Mesenchymal stem cell (in vitro differentiated cells and primary cell): ENCODE measurements around the gene YWHAH.

Source experiments
- DNase-seq: peaks from one replicate; pipeline ENCODE4 v3.0.0-alpha.2; 2013
- H2AFZ ChIP-seq: one replicate; pipeline ENCODE4 v1.6.1; 2013; ENCODE audit warnings: low read depth, mild to moderate bottlenecking, control low read depth, inconsistent platforms, low read length, moderate library complexity
- H2AK5ac ChIP-seq: 2 replicates; pipeline ENCODE4 v1.6.1; 2013; ENCODE audit warnings: low read length, moderate library complexity, mild to moderate bottlenecking, inconsistent platforms; ENCODE audit not compliant: severe bottlenecking
- H2BK120ac ChIP-seq: one replicate; pipeline ENCODE4 v1.6.1; 2013; ENCODE audit warnings: low read depth, mild to moderate bottlenecking, inconsistent platforms, low read length, moderate library complexity
- H2BK12ac ChIP-seq, 2 experiments: one replicate each; pipeline ENCODE4 v1.6.1; 2013; ENCODE audit warnings: inconsistent platforms in 2 of 2, low read length in 2 of 2, mild to moderate bottlenecking in 2 of 2, moderate library complexity in 2 of 2, control low read depth in 1 of 2
- H2BK15ac ChIP-seq: one replicate; pipeline ENCODE4 v1.6.1; 2013; ENCODE audit warnings: mild to moderate bottlenecking, low read depth, inconsistent platforms; ENCODE audit not compliant: poor library complexity, severe bottlenecking
- H2BK5ac ChIP-seq: 2 replicates; pipeline ENCODE4 v1.6.1; 2013; ENCODE audit warnings: low read depth, mild to moderate bottlenecking, low read length, control low read depth, inconsistent platforms; ENCODE audit not compliant: poor library complexity, severe bottlenecking
- H3K14ac ChIP-seq, 2 experiments: one replicate each; pipeline ENCODE4 v1.6.1; 2013; ENCODE audit warnings: inconsistent platforms in 2 of 2, low read length in 2 of 2, control low read depth in 1 of 2, mild to moderate bottlenecking in 1 of 2, moderate library complexity in 1 of 2
- H3K18ac ChIP-seq, 2 experiments: one replicate each; pipeline ENCODE4 v1.6.1; 2013; ENCODE audit warnings: inconsistent platforms in 2 of 2, low read length in 2 of 2, control low read depth in 1 of 2, low read depth in 1 of 2, mild to moderate bottlenecking in 1 of 2
- H3K23ac ChIP-seq, 2 experiments: one replicate each; pipeline ENCODE4 v1.6.1; 2013; ENCODE audit warnings: inconsistent platforms in 2 of 2, low read length in 2 of 2, mild to moderate bottlenecking in 2 of 2, moderate library complexity in 2 of 2, control low read depth in 1 of 2
- H3K27ac ChIP-seq: 2 replicates; pipeline ENCODE4 v1.5.1; 2013; ENCODE audit warnings: mild to moderate bottlenecking, moderate library complexity, low read length, control low read depth, inconsistent platforms; ENCODE audit not compliant: poor library complexity, severe bottlenecking
- H3K27me3 ChIP-seq, 2 experiments: 2 replicates each; pipeline versions ENCODE4 v1.6.1 to v1.7.0; 2013; ENCODE audit warnings: low read length in 2 of 2, mild to moderate bottlenecking in 2 of 2, moderate library complexity in 2 of 2, control low read depth in 1 of 2, inconsistent platforms in 1 of 2; ENCODE audit not compliant: control insufficient read depth in 1 of 2, insufficient read depth in 1 of 2
- H3K36me3 ChIP-seq, 2 experiments: 2 replicates each; pipeline versions ENCODE4 v1.6.1 to v1.7.0; 2013; ENCODE audit warnings: low read length in 2 of 2, control low read depth in 1 of 2, inconsistent platforms in 1 of 2, low read depth in 1 of 2, mild to moderate bottlenecking in 1 of 2; ENCODE audit not compliant: insufficient read depth in 2 of 2, control insufficient read depth in 1 of 2
- H3K4ac ChIP-seq, 2 experiments: one replicate each; pipeline ENCODE4 v1.6.1; 2013; ENCODE audit warnings: inconsistent platforms in 2 of 2, low read length in 2 of 2, mild to moderate bottlenecking in 2 of 2, moderate library complexity in 2 of 2, control low read depth in 1 of 2, low read depth in 1 of 2
- H3K4me1 ChIP-seq: 2 replicates; pipeline ENCODE4 v1.6.1; 2013; ENCODE audit warnings: low read depth, low read length, control low read depth; ENCODE audit not compliant: control insufficient read depth, insufficient read depth
- H3K4me2 ChIP-seq: 2 replicates; pipeline ENCODE4 v1.6.1; 2013; ENCODE audit warnings: low read length, mild to moderate bottlenecking, inconsistent platforms; ENCODE audit not compliant: poor library complexity, severe bottlenecking
- H3K4me3 ChIP-seq, 2 experiments: 2 replicates each; pipeline versions ENCODE4 v1.5.1 to v1.7.0; 2013; ENCODE audit warnings: low read length in 2 of 2, mild to moderate bottlenecking in 2 of 2, control low read depth in 1 of 2, low read depth in 1 of 2; ENCODE audit not compliant: insufficient read depth in 1 of 2
- H3K79me1 ChIP-seq: replicated peaks from 2 replicates; pipeline ENCODE4 v1.6.1; 2013; ENCODE audit warnings: mild to moderate bottlenecking, control low read depth, low read length, inconsistent platforms; ENCODE audit not compliant: poor library complexity, severe bottlenecking
- H3K9ac ChIP-seq: 2 replicates; pipeline ENCODE4 v1.7.0; 2013; ENCODE audit warnings: mild to moderate bottlenecking, low read length, moderate library complexity
- H3K9me3 ChIP-seq: 2 replicates; pipeline ENCODE4 v1.7.0; 2013; ENCODE audit warnings: mild to moderate bottlenecking, low read length; ENCODE audit not compliant: control insufficient read depth
- H4K8ac ChIP-seq: one replicate; pipeline ENCODE4 v1.6.1; 2013; ENCODE audit warnings: inconsistent platforms, mild to moderate bottlenecking, low read length, moderate library complexity
- H4K91ac ChIP-seq: one replicate; pipeline ENCODE4 v1.6.1; 2013; ENCODE audit warnings: mild to moderate bottlenecking, low read length, inconsistent platforms
- WGBS: methylation state at CpG from one replicate; pipeline ENCODE4 v1.1.7; 2013; ENCODE audit warnings: mixed read lengths; 5-methylcytosine and 5-hydroxymethylcytosine counted together

The YWHAH gene

GRCh38 chr22:31909977-31910376 is 34.4 kb upstream of the YWHAH start:
- WGBS: 95% methylated on average over 5 of the region's 5 CpGs
- no peak overlapping the region for H3K4ac ChIP-seq
- H3K9ac ChIP-seq: no peak overlapping the region
- no peak overlapping the region for H2BK12ac ChIP-seq
- no peak overlapping the region for H2BK15ac ChIP-seq
- H3K4me1 ChIP-seq: no peaks in the 10 kb centered on the region
- no peak overlapping the region for H3K14ac ChIP-seq
- no peak overlapping the region for H2AFZ ChIP-seq
- no peak overlapping the region for H2BK120ac ChIP-seq
- no peaks in the 10 kb centered on the region for H3K27me3 ChIP-seq
- H2AK5ac ChIP-seq: no peak overlapping the region
- no peak overlapping the region for H3K18ac ChIP-seq
- no peak overlapping the region for H3K27ac ChIP-seq
- H4K91ac ChIP-seq: no peak overlapping the region
- H4K8ac ChIP-seq: no peak overlapping the region
- H2BK5ac ChIP-seq: no peak overlapping the region
- no peaks in the 10 kb centered on the region for H3K79me1 ChIP-seq
- H3K4me2 ChIP-seq: no peak overlapping the region
- H3K9me3 ChIP-seq: no peaks in the 10 kb centered on the region
- H3K23ac ChIP-seq: no peak overlapping the region
- H3K4me3 ChIP-seq: no peak overlapping the region
- peaks cover 19 to 38% of the 10 kb centered on the region in 2 experiments for H3K36me3 ChIP-seq
- DNase-seq: no peak

GRCh38 chr22:31911565-31912406 is 32.5 kb upstream of the YWHAH start:
- H2BK5ac ChIP-seq: no peak overlapping the region
- H3K4me3 ChIP-seq: no peak overlapping the region
- no peak overlapping the region for H3K23ac ChIP-seq
- H2AFZ ChIP-seq: no peak overlapping the region
- peak overlapping the region; percentile 42 for H4K8ac ChIP-seq
- no peaks in the 10 kb centered on the region for H3K79me1 ChIP-seq
- no peak for DNase-seq
- H3K14ac ChIP-seq: peak overlapping the region in 1 of 2 experiments; percentile 57
- WGBS: 91% methylated on average over 7 of the region's 7 CpGs
- no peaks in the 10 kb centered on the region for H3K4me1 ChIP-seq
- peaks cover 6 to 21% of the 10 kb centered on the region in 2 experiments for H3K36me3 ChIP-seq
- no peak overlapping the region for H3K9ac ChIP-seq
- H3K4ac ChIP-seq: no peak overlapping the region
- no peak overlapping the region for H2BK120ac ChIP-seq
- H4K91ac ChIP-seq: no peak overlapping the region
- H2BK15ac ChIP-seq: no peak overlapping the region
- peak overlapping the region in 1 of 2 experiments; percentile 32 for H2BK12ac ChIP-seq
- H3K27me3 ChIP-seq: peaks cover 0 to under 1% of the 10 kb centered on the region in 2 experiments
- H2AK5ac ChIP-seq: no peak overlapping the region
- H3K27ac ChIP-seq: no peak overlapping the region
- no peaks in the 10 kb centered on the region for H3K9me3 ChIP-seq
- H3K18ac ChIP-seq: no peak overlapping the region
- H3K4me2 ChIP-seq: no peak overlapping the region

GRCh38 chr22:31912407-31912743 is 32.0 kb upstream of the YWHAH start:
- WGBS: no CpG with 5 or more reads among the region's 1 CpG
- no peak overlapping the region for H3K27ac ChIP-seq

GRCh38 chr22:31915586-31915985 is 28.7 kb upstream of the YWHAH start:
- Histone ChIP-seq H2BK120ac (no peak overlapping the region), H3K27ac (no peak overlapping the region), H3K4me3 (no peak overlapping the region), H3K27me3 (peaks cover 0 to 21% of the 10 kb centered on the region in 2 experiments), H3K9me3 (no peaks in the 10 kb centered on the region), H3K36me3 (peaks cover 0 to under 1% of the 10 kb centered on the region in 2 experiments), H4K8ac (no peak overlapping the region), H3K23ac (no peak overlapping the region), H3K18ac (no peak overlapping the region), H3K4ac (no peak overlapping the region), H3K4me2 (no peak overlapping the region), H3K14ac (no peak overlapping the region), H2BK15ac (no peak overlapping the region), H3K4me1 (no peaks in the 10 kb centered on the region), H2AK5ac (no peak overlapping the region), H4K91ac (no peak overlapping the region), H3K9ac (no peak overlapping the region), H2BK12ac (no peak overlapping the region), H2BK5ac (no peak overlapping the region), H3K79me1 (no peaks in the 10 kb centered on the region), H2AFZ (no peak overlapping the region)
- 95% methylated on average over 10 of the region's 10 CpGs for WGBS
- no peak for DNase-seq

More at GRCh38 chr22:31912407-31912743, 32.0 kb upstream of the YWHAH start:
- peaks cover 6 to 17% of the 10 kb centered on the region in 2 experiments for H3K36me3 ChIP-seq
- peaks cover 0 to 6% of the 10 kb centered on the region in 2 experiments for H3K27me3 ChIP-seq
- no peak overlapping the region for H2AFZ ChIP-seq
- H4K91ac ChIP-seq: no peak overlapping the region
- H2BK15ac ChIP-seq: no peak overlapping the region
- no peak overlapping the region for H2BK5ac ChIP-seq
- H2BK120ac ChIP-seq: no peak overlapping the region
- H3K4me3 ChIP-seq: no peak overlapping the region
- H3K9ac ChIP-seq: no peak overlapping the region
- no peak overlapping the region for H3K23ac ChIP-seq
- H3K9me3 ChIP-seq: no peaks in the 10 kb centered on the region
- H3K4ac ChIP-seq: no peak overlapping the region
- H3K79me1 ChIP-seq: no peaks in the 10 kb centered on the region
- no peak overlapping the region for H4K8ac ChIP-seq
- DNase-seq: no peak
- no peak overlapping the region for H3K4me2 ChIP-seq
- H3K18ac ChIP-seq: no peak overlapping the region
- H2AK5ac ChIP-seq: no peak overlapping the region
- peak overlapping the region in 1 of 2 experiments; percentile 32 for H2BK12ac ChIP-seq
- H3K4me1 ChIP-seq: no peaks in the 10 kb centered on the region
- peak overlapping the region in 1 of 2 experiments; percentile 57 for H3K14ac ChIP-seq
